G401.6 (cell line): Measurements from ENCODE around the gene GPR87.

Experiments
- FAIRE-seq: peaks from 2 replicates; lab custom pipeline; 2012; peaks lifted over from hg19 to GRCh38; lab: Jason Lieb, UNC

The GPR87 gene

GRCh38 chr3:151316267-151316991, at the start of gene GPR87:
TSS of gene GPR87 (minus strand) at chr3:151316820. CDS start at chr3:151300100, 16,720 bp downstream.
- no peak for FAIRE-seq

GRCh38 chr3:151362751-151363174, 46.1 kb upstream of the GPR87 start:
- FAIRE-seq: no peak

- no peak for FAIRE-seq
These were observed 40.8 kb upstream of the GPR87 start for GRCh38 chr3:151357463-151357850.

- FAIRE-seq: no peak
These were observed 40.3 kb upstream of the GPR87 start for GRCh38 chr3:151356794-151357462.

GRCh38 chr3:151351648-151352047, 35.0 kb upstream of the GPR87 start:
- no peak for FAIRE-seq

- FAIRE-seq: no peak
These were observed 34.6 kb upstream of the GPR87 start for GRCh38 chr3:151351219-151351618.

- FAIRE-seq: no peak
These were observed 34.0 kb upstream of the GPR87 start for GRCh38 chr3:151350656-151351055.

GRCh38 chr3:151347432-151347831, 30.8 kb upstream of the GPR87 start:
- FAIRE-seq: no peak

GRCh38 chr3:151346292-151346691, 29.7 kb upstream of the GPR87 start:
- no peak for FAIRE-seq

- no peak for FAIRE-seq
These were observed 29.2 kb upstream of the GPR87 start for GRCh38 chr3:151345859-151346258.

- FAIRE-seq: no peak
These were observed 15.1 kb upstream of the GPR87 start for GRCh38 chr3:151331696-151332095.

GRCh38 chr3:151330899-151331298, 14.3 kb upstream of the GPR87 start:
- FAIRE-seq: no peak

GRCh38 chr3:151330379-151330778, 13.8 kb upstream of the GPR87 start:
- no peak for FAIRE-seq

GRCh38 chr3:151329363-151329762, 12.7 kb upstream of the GPR87 start, which contains the start of gene P2RY13:
TSS of gene P2RY13 (minus strand) at chr3:151329549. CDS start at chr3:151329528, 21 bp downstream.
- FAIRE-seq: no peak

GRCh38 chr3:151328298-151328995, 11.8 kb upstream of the GPR87 start:
- no peak for FAIRE-seq

GRCh38 chr3:151327571-151328198, 11.1 kb upstream of the GPR87 start:
- FAIRE-seq: peak; percentile 91

GRCh38 chr3:151322511-151322910, 5.9 kb upstream of the GPR87 start:
- no peak for FAIRE-seq

- FAIRE-seq: no peak
These were observed 4.9 kb upstream of the GPR87 start for GRCh38 chr3:151321526-151321925.

- no peak for FAIRE-seq
These were observed 3.5 kb upstream of the GPR87 start for GRCh38 chr3:151320131-151320530.

GRCh38 chr3:151319628-151320027, 3.0 kb upstream of the GPR87 start:
- no peak for FAIRE-seq

GRCh38 chr3:151318991-151319390, 2.4 kb upstream of the GPR87 start:
- no peak for FAIRE-seq

- no peak for FAIRE-seq
These were observed 1.7 kb upstream of the GPR87 start for GRCh38 chr3:151318313-151318712.

- FAIRE-seq: no peak
These were observed 774 bp downstream of the GPR87 start for GRCh38 chr3:151315846-151316245.
